Stimulated activated naive CD8-positive, alpha-beta T cell treated with anti-CD3 and anti-CD28 coated beads, Interleukin-15, Interleukin-2, amounts not matched to agents 100 U/mL and 50 U/mL, for 24 hours (primary cell): ENCODE results near the gene YBEY.
"Not testable (repeated sequence)": the region's sequence is repeated elsewhere in the genome, so short reads cannot be mapped to it uniquely, and the experiment has no call there.

Experiments
- ATAC-seq: fragments of 150-1000 bp; cut with Tn5 transposase; one replicate; pipeline ENCODE4 v1.10.0; 2021
- DNase-seq: peaks from one replicate; pipeline ENCODE4 v3.0.0; 2021

The YBEY gene

DNA sequence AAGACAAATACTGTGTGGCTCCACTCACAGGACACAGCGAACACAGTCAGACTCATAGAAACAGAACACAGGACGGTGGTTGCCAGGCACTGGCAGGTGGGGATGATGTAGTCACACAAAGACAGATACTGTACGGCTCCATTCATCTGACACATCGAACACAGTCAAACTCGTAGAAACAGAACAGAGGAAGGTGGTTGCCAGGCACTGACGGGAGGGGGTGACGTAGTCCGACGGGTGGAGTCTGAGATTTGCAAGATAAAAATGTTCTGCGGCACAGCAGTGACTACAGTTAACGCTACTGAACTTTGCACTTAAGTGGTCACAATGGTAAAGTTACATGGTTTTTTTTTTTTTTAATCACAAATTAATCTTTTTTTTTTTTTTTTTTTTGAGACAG, 18.8 kb downstream of the YBEY start:
- ATAC-seq = no peak
- no peak for DNase-seq

DNA sequence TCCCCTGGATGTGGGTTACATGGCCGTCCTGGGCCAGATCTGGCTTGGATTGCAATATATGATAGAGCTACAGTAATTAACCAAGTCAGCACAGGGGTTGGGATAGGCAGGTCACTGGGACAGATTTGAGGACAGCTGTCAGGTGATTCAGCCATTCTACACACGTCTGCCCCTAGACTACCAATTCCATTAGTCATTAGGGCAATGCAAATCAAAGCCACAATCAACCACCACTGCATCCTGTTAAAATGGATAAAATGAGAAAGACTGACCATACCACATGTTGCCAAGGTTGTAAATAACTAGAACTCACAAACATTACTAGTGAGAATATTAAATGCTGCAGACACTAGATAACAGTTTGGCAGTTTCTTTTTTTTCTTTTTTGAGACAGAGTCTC, 21.5 kb downstream of the YBEY start:
- DNase-seq = no peak
- peak; percentile 82 for ATAC-seq

DNA sequence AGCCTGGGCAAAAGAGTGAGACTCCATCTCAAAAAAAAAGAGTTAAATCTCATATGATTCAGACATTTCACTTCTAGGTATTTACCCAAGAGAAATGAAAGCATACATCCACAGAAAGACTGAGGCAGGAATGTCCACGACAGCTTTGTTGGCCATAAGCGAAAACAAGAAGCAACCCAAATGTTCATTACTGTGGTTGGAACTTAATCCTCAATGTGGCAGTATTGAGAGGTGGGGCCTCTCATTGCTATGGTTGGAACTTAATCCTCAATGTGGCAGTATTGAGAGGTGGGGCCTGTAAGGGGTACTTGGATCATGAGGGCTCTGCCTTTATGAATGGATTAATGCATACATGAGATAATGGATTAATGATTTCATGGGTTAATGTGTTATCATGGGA, 22.3 kb downstream of the YBEY start:
- ATAC-seq (no peak), DNase-seq (no peak)

DNA sequence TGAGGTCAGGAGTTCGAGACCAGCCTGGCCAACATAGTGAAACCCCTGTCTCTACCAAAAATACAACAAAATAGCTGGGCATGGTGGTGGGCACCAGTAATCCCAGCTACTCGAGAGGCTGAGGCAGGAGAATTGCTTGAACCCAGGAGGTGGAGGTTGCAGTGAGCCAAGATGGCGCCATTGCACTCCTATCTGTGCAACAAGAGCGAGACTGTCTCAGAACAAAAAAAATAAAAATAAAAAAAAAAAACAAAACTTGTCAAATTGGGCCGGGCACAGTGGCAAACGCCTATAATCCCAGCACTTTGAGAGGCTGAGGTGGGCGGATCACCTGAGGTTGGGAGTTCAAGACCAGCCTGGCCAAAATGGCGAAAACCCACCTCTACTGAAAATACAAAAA, 24.1 kb downstream of the YBEY start:
- not testable (repeated sequence) for ATAC-seq, DNase-seq

DNA sequence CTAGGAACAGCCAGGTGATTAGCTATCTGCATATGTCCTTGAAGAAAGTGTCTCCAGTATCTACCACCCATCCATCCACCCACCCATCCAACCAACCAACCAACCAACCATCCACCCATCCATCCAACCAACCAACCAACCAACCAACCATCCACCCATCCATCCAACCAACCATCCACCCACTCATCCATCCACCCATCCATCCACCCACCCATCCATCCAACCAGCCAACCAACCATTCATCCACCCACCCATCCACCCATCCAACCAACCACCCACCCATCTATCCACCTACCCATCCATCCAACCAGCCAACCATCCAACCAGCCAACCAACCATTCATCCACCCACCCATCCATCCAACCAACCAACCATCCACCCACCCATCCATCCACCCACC, 25.4 kb downstream of the YBEY start:
- no peak for DNase-seq
- no peak for ATAC-seq

DNA sequence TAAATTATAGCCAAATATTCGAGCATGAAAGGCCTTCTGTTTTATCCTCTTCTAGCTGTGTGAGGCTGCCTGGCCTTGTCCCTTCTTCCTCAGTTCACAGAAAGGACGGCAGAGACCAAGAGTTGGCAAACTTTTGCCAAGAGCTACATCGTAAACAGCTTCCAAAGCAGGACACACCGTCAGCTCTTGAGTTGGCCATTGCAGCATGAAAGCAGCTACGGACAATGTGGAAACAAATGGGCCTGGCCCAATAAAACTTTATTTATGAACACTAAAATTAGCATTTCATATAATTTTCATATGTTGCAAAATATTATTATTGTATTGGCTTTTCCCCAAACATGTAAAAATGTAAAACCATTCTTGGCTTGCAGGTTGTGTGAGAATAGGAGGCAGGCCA, 26.8 kb downstream of the YBEY start:
- ATAC-seq = no peak
- no peak for DNase-seq

DNA sequence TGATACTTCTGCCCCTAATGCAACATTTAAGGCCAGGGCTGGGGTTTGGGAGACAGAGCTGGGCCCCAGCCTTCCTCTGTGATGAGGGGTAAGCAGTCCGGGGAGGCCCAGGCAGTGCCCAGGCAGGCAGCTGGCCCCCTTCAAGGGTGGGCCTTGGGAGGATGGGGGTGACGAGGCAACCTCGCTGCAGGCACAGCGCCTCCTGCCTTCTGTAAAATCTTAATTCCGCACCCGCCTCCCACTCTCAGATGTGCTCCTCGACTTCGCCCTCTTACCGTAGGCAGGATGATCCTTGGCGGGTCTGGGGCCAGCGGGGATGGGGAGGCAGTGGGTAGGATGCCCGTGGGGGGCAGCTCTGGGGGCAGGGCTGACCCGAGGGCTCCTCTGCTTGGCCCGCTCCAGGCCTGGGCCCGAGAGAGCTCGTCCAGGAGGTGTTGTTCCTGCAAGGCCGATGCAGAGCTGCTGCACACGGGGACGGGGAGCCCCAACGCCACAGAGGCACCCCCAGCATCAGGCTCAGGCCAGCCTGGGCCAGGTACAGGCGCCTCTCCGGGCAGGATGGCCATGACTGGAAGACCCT, 28.4 kb downstream of the YBEY start:
- no peak for DNase-seq
- ATAC-seq = no peak

DNA sequence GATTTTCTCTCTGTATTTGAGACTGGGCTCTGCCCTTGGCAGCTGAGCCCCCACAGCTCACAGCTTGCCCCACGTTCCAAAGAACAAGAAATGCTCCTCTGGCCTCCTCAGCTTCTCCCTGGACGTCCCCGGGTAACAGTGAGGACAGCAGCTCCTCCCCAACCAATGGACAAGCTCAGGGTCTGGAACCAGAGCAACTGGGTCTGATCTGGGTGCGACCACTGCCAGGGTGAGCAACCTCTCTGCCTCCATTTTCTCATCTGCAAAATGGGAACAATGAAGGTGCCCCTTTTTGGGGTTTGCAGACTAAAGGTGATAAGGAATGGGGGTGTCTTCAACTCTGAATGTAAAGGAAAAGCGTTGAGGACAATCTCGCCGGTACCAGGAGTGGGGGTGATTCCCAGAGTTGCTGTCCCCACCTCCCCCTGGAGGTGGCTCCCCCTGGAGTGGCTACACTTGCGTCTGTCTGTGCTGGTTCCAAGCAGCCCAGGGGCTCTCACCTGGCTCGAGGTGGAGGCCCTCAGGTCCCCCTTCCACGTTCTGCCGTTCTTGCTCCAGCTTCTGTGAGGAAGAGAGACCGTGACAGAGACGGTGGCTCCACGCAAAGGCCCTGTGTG, 30.7 kb downstream of the YBEY start:
- ATAC-seq (no peak), DNase-seq (no peak)

DNA sequence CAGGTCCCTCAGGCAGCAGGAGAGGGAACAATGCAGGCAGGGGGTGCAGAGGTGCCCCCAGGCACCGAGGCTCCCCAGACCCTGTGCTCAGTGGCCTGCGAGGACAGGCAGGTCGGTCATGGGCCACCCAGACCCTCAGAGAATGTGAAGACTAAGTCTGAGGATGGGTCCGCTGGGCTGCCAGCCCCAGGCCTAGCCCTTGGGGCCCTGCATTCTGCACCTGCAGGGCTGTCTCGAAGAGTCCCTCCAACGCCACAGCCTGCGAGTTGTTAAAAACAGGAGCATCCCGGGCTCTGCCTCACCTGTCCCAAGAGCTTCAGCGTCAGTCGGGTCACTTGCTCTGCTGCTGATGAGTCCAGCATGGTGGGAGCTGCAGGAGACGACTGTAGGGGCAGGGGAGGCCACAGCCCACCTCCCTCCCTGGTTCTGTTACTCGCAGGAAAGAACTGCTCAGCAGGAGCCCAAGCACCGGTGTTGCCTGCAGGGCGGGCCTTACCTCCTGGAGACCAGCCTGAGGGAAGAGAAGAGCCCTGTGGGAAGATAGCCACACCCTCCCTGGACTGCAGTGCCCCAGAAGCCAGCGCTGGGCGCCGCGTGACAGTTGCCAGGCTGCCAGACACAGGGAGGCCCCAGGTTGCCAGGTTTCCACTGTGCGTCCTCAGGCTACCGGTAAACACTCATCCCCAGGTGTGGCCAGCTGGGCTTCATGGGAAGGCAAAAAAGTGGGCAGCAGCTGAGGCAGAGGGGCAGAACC, 31.7 kb downstream of the YBEY start:
- DNase-seq = no peak

DNA sequence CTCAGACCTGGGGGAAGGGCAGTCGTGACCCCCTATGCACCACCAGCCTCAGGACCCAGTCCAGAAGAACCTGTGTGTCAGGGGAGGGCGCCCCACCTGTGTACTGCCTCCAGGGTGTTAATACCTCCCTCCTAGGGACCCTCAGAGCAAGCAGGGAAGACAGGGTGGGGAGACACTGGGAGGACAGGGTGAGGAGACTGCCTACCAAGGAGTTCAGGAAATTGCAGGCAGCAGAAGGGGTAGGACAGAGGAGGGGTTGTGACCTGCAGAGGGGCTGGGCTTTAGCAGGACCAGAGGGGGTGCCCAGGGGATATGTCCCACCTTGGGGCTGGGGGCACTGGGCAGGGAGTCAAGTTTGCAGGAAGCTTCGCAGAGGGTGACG, 32.3 kb downstream of the YBEY start:
- ATAC-seq (no peak), DNase-seq (no peak)

More for the DNA sequence above, 31.7 kb downstream of the YBEY start:
- ATAC-seq = no peak

DNA sequence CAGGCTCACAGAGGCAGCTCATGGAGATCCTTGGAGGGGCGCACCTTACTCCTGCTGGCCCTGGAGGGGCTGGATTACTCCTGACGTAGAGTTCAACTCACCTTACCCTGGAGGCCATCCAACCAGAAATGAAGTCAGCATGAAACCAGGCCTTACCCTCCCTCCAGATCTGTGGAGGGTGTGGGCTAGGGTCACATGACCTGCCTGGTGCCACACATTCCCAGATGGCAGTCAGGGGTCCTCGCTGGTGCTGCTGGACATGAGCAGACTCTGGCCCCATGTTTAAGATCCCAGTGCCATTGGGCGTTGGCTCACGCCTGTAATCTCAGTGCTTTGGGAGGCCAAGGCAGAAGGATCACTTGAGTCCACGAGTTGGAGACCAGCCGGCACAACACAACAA, 33.0 kb downstream of the YBEY start:
- DNase-seq (no peak), ATAC-seq (no peak)

DNA sequence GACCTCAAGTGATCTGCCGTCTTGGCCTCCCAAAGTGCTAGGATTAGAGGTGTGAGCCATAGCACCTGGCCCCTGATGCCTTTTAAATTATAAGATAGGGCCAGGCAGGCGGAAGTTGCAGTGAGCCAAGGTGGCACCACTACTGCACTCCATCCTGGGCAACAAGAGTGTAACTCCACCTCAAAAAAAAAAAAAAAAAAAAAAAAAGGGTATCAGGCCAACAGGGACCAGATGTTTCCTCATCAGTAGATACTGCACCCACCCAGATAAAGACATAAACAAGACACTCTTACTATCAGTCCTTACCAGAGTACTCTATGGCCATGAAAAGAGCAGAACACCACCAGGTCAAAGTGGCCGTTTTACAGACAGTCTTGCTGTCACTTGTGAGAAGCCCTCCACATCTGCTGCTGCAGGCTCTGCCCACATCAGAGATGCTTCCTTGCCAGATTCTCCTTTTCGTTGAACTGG, 34.2 kb downstream of the YBEY start:
- no peak for DNase-seq

DNA sequence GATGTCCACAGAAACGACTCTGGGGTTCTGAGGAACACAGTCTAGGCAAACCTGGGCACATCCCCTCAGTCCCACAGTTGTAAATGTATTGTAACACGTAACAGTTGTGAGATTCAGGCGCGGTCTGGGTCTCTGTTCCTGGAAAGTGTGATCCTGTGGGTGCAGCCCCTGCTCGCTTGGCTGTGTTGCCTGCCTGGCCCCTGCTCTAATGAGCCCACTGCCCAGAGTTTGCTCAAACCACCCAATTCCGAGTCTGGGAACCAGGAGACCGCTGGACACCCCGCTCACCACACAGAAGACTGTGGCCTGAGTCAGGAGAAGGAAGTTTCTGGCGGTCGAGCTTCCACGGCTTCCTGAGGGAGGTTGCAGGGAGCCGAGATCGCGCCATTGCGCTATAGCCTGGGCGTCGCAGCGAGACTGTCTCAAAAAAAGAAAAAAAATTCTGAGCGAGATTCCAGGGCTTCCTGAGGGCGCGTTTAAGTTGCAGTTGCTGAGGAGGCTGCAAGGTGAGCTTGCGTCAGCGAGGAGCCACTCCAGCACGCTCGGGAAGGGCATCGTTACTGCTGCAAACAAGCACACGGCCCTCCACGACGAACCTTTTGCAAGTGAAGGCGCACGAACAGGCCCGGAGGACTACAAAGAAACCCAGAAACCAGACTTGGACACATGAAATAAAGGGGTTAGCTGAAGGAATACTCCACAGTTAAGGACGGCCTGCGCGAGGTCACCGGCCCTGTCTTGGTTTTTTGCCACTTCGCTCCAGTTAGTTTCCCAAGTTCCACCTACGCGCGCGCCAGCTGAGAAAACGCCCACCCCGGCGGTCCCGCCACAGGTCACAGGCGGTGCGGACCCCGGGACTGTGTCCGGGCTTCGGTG, 36.4 kb downstream of the YBEY start:
- DNase-seq = peak; percentile 46
- no peak for ATAC-seq

More for the DNA sequence above, 34.2 kb downstream of the YBEY start:
- no peak for ATAC-seq

DNA sequence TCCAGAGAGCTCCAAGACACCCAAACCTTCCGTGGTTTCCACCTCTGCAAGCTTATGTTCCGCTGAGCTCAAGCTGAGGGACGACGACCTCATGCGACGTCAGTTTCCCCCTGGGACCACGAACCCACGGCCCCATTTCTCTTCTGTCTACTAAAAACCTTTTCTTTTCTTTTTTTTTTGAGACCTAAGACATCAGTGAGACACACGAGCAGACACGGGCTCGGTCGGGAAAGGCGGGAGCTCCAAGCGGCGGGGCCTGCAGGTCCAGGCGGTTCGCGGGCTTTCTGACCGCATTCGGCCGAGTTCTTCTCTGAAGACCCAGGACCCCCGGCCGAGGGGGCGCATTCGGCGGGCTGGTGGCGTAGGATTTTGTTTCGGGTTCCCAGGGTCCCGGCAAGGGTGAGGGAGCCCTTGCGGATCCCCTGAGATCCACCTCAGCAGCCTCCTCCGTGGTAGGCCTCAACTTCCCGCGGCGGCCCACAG, 37.1 kb downstream of the YBEY start:
- no peak for DNase-seq
- ATAC-seq = no peak

DNA sequence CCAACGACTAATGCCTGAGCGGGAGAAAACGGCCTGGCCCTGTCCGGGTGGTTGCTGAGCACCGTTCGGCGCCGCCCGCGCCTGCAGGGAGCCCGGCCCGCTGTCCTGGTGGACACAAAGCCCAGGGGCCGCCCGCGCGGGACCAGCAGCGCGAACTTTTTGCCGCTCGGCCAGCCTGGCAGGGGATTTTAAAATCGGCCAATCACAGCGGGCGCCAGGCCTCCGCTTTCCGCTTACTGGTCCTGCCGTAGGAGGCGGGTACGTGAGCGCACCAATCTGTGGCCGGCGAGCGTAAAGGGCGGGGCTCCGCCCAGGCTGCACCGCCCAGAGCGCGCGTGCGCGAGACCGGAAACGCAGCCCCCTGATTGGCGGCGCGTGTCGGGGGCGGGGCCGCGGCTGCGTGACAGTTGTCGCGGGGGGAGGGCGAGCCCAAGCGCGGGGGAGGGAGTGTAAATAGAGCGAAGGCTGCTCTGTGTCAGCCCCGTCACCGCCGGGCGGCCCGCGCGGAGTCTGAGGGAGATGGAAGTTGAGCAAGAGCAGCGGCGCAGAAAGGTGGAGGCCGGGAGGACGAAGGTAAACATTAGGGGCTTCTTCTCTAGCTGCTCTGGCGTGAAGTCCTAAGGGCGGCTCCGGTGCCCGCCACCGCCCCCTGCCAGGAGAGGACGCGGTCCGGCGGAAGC, 37.7 kb downstream of the YBEY start, which contains the start of the genes C21orf58 and PCNT:
Gene C21orf58, minus strand, starts transcription at position 161 of the 680 bp plus-strand sequence. CDS start 1,132 bp downstream, outside the sequence.
Gene PCNT, plus strand, starts transcription at position 447 of the 680 bp plus-strand sequence. Its CDS starts 73 bp downstream, at position 520.
- peak; percentile 98 for DNase-seq

DNA sequence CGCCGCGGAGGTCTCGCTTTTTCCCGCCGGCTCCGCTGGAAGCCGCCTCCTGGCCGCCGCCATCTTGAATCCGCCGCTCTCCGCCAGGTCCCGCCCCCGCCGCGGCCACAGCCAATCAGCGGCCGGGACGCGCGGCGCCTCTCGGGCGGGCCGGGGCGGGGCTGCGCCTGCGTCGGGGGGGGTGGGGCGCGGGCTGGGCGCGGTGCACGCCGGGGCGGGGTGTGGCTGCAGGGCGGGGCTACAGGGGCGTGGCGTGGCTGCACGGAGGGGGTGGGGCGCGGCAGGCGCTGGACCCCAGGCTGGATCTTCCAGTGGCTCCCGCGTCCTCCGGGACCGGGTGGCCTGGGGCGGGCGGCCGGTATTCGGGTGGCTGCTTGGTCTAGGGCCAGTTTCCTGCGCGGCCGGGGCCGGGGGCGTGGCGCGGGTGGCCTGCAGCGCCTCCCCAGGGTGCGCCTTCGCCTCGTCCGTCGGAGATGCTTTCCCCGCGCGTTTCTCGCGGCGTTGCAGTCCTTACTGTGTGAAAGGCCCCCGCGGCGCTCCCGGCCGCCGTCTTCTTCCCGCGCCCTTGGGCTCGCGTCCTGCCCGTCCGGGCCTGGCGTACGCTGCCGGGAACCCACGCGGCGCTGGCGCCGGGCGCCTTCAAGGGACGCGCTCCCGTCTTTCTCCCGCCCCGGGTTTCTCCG, 38.4 kb downstream of the YBEY start:
- DNase-seq (peak; percentile 93), ATAC-seq (peak; percentile 79)

More for the DNA sequence above, 37.7 kb downstream of the YBEY start, which contains the start of the genes C21orf58 and PCNT:
- peak; percentile 85 for ATAC-seq

DNA sequence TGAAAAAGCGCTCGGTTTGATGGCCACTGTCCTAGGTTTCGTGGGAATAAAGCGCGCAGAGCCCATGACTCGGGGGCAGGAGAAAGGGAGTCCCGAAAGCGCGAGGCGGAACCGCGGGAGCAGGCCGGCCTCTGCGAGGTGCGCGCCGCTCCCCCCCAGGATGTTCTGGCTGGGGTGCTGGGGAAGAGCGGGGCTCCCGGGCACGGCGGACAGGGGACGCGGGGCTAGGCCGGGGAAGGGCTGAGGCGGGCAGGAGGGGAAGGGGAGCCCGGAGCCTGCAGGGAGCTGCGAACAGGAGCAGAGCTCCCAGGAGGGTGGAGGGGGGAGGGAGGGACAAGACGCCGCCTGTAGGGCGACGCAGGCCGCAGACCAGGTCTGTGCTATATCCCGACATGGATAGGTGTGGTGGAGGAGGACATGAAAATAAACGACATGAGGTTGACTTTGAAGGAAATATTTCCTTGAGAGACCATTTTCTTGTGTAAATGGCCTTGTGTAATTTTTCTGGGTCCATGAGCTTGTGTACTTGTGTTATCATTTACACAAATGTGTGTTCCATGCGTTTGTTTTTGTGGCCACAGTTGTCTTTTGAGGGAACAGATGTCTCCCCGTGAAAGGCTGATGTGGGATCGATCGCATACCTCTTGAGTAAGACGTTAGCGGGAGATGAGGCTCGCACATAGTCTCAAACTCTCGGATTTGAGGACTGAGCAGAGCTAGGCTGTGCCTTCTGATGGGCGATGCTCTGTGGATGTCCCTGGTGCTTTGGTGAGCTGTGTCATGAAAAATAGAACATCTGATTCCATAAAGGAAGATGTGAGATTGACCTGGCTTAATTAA, 39.2 kb downstream of the YBEY start:
- peak; percentile 5 for ATAC-seq
- DNase-seq = peak; percentile 53

DNA sequence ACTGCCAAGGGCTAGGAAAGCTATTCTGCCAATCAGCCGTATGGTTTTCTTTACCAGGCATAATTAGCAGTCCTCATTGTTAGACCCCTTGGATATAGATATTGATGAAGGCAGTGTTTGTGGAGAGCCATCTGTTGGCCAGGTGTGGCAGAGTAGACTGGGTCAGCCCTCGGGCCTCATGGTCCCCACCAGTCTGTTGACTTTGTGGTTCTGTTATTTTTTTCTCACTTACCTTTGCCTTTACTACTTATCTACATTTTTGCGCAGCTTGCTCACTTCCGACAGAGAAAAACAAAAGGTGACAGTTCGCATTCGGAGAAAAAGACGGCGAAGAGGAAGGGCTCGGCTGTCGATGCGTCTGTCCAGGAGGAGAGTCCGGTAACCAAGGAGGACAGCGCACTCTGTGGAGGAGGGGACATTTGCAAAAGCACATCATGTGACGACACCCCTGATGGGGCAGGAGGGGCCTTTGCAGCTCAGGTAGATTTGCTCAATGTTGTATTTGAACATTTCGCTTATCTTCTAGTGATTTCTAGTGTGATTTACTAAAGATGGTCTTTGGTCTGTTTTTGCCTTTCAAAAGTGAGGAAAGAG, 40.1 kb downstream of the YBEY start:
- DNase-seq (no peak), ATAC-seq (no peak)

DNA sequence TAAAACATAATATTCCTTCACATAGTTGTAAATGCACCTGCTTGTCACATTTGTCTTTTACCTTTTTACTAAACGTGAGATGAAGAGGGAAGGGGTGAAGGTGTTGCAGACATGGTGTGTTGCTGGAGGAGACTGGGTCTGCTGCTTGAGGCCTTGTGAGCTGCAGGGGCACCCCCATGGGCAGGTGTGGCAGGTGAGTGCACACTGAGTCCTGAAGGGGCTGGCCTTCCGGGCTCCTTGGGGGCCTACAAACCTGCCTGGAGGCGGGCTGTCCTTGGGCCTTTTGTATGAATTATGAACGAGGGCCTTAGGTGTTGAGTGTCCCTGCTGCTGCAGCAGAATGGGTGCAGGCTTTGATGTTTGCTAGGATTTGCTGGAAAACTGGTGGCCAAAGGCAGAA, 41.6 kb downstream of the YBEY start:
- ATAC-seq = no peak
- DNase-seq = no peak
